Glutamatergic neuron (in vitro differentiated cells): ENCODE data around the gene TTC28. TPM values are rescaled to one million over a fixed set of nuclear protein-coding genes. Genes with fewer than 3 reads are reported as not detected.

Experiments
- DNase-seq: peaks from one replicate; pipeline ENCODE4 v3.0.0; 2022
- H3K27ac Mint-ChIP-seq: one replicate; pipeline ENCODE4 v1.8.0; 2020; ENCODE audit warnings: mild to moderate bottlenecking, mixed read lengths, inconsistent platforms; ENCODE audit not compliant: unreplicated experiment
- H3K27me3 Mint-ChIP-seq: one replicate; pipeline ENCODE4 v1.8.0; 2020; ENCODE audit warnings: mild to moderate bottlenecking, moderate library complexity, mixed read lengths, inconsistent platforms; ENCODE audit not compliant: unreplicated experiment
- H3K36me3 Mint-ChIP-seq: one replicate; pipeline ENCODE4 v1.8.0; 2020; ENCODE audit warnings: mild to moderate bottlenecking, mixed read lengths, inconsistent platforms; ENCODE audit not compliant: unreplicated experiment
- H3K4me1 Mint-ChIP-seq: one replicate; pipeline ENCODE4 v1.8.0; 2020; ENCODE audit warnings: mild to moderate bottlenecking, low read depth, mixed read lengths, inconsistent platforms; ENCODE audit not compliant: unreplicated experiment
- H3K4me3 Mint-ChIP-seq: one replicate; pipeline ENCODE4 v1.8.0; 2020; ENCODE audit warnings: mild to moderate bottlenecking, mixed read lengths, inconsistent platforms; ENCODE audit not compliant: unreplicated experiment
- H3K9me3 Mint-ChIP-seq: one replicate; pipeline ENCODE4 v1.8.0; 2020; ENCODE audit warnings: mild to moderate bottlenecking, moderate library complexity, mixed read lengths, inconsistent platforms; ENCODE audit not compliant: unreplicated experiment
- microRNA-seq: library from miRNA; unstranded; fragments of <30 nt; microRNA quantifications from one replicate; pipeline ENCODE4, GENCODE V29; 2020; ENCODE audit not compliant: unreplicated experiment
- total RNA-seq: library from RNA; stranded (reverse); fragmentation: NEBNext Ultra II Directional; extraction: Animal tissue kit (Norgen Biotek cat#: 25700); gene quantifications from one replicate; pipeline ENCODE4 v1.2.1, GENCODE V29; 2021; ENCODE audit not compliant: unreplicated experiment
- TF ChIP-seq, protein P1 (sequence below): fragments of 200-600 bp; sonication (generic); IDR thresholded peaks from one replicate; pipeline ENCODE4 v1.5.0; 2021; ENCODE audit not compliant: partially characterized antibody, unreplicated experiment

Gene TTC28
- total RNA-seq, 1 donor from 2014 or later = 55.6 TPM

DNA sequence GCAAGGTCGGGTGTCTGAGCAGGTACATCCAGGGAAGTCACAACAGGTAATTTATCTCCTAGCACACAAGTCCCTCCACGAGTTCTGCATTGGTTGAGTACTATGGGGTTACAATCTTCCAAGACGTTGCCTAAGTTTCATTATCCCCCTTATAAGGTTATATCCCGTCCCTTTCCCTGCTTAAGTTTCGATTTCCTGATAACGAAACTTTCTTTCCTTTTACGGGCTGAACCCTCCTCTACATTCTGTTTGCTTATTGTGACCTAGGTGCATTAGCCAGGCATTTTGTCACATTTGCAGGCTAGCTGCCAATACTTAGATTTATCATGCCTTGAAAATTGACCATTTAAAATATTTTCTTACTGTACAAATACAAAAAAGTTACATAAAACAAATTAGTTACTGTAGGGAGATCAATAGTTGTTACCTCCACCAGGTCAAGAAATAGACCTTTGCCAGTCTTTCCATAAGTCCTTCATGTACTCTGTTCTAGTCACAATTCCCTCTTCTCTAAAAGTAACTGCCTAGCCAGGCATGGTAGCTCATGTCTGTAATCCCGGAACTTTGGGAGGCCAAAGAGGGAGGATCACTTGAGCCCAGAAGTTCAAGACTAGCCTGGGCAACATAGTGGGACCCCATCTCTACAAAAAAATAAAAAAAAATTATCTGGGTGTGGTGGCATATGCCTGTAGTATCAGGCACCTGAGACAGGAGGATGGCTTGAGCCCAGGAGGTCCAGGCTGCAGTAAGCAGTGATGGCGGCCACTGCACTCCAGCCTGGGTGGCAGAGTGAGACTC is 746.3 kb downstream of the TTC28 start:
- no peak for DNase-seq
- Mint-ChIP-seq H3K9me3 (no peaks in the 10 kb centered on the region), H3K4me3 (no peak overlapping the region), H3K4me1 (no peaks in the 10 kb centered on the region), H3K36me3 (no peaks in the 10 kb centered on the region), H3K27me3 (no peaks in the 10 kb centered on the region), H3K27ac (no peak overlapping the region)
- TF ChIP-seq, protein P1, sequence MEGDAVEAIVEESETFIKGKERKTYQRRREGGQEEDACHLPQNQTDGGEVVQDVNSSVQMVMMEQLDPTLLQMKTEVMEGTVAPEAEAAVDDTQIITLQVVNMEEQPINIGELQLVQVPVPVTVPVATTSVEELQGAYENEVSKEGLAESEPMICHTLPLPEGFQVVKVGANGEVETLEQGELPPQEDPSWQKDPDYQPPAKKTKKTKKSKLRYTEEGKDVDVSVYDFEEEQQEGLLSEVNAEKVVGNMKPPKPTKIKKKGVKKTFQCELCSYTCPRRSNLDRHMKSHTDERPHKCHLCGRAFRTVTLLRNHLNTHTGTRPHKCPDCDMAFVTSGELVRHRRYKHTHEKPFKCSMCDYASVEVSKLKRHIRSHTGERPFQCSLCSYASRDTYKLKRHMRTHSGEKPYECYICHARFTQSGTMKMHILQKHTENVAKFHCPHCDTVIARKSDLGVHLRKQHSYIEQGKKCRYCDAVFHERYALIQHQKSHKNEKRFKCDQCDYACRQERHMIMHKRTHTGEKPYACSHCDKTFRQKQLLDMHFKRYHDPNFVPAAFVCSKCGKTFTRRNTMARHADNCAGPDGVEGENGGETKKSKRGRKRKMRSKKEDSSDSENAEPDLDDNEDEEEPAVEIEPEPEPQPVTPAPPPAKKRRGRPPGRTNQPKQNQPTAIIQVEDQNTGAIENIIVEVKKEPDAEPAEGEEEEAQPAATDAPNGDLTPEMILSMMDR = no peak

DNA sequence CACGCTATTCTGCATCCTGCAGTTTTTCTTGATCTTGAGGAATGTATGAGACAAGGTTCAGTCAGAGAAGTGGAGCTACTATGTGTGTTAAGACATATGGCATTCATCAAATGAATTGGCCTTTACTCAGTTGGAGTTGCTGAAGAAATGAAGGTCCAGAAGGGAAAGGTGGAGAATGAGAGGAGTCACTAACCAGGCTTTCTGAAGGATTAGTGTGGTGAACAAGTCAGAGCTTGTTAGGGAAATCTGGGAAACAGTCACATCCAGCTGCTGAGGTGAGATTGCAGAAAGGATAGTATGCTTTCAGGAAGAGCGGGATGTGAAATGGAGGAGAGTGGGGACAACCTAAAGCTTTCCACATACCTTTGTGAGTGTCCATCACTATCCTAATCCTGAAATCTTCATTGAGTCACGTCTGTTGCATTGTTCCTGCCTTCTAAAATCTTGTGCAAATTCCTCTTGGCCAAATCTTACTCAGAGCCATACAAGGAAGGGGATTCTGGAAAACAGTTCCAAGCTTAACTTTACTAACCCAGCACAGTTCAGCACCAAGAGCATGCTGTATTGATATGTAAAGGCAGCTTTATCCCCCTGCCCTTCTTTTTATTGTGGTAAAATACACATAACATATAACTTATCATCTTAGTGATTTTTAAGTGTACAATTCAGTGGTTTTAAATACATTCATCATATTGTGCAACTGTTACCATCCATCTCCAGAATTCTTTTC is 749.1 kb downstream of the TTC28 start:
- H3K36me3 Mint-ChIP-seq = no peaks in the 10 kb centered on the region
- no peaks in the 10 kb centered on the region for H3K27me3 Mint-ChIP-seq
- H3K4me1 Mint-ChIP-seq = no peaks in the 10 kb centered on the region
- no peak overlapping the region for H3K27ac Mint-ChIP-seq
- H3K9me3 Mint-ChIP-seq = no peaks in the 10 kb centered on the region
- DNase-seq = no peak
- no peak overlapping the region for H3K4me3 Mint-ChIP-seq
- TF ChIP-seq, protein P1 = no peak

Small RNA genes lying within 50 kb of the gene (microRNA-seq; reads per million reads assigned to microRNA genes)
- not detected for gene MIR5739

Other genes with a start within 250 kb of the TTC28 start
- 7.4 TPM for gene CHEK2, start 62.0 kb upstream of the TTC28 start, total RNA-seq
- gene HSCB, start 62.2 kb upstream of the TTC28 start, total RNA-seq = 5.4 TPM
- gene CCDC117, start 92.9 kb upstream of the TTC28 start, total RNA-seq = 11.7 TPM
- 77.4 TPM for gene XBP1, start 120.7 kb upstream of the TTC28 start, total RNA-seq
- gene ZNRF3, start 203.7 kb upstream of the TTC28 start, total RNA-seq = 8.3 TPM